Large intestine (tissue), 3 donors: Measurements from ENCODE around the gene TMEM33. TPM values are rescaled to one million over a fixed set of nuclear protein-coding genes. Genes with fewer than 3 reads are reported as not detected.
"Not testable (repeated sequence)": the region's sequence is repeated elsewhere in the genome, so short reads cannot be mapped to it uniquely, and the experiment has no call there.

Source experiments
- DNase-seq, 2 donors: peaks; one replicate each; pipeline versions ENCODE4 v3.0.0 to v3.0.0-alpha.2; 2013
- H3K27ac ChIP-seq: one replicate; pipeline ENCODE4 v1.5.1; 2013; ENCODE audit warnings: low read length
- H3K27me3 ChIP-seq: 2 replicates; pipeline ENCODE4 v1.6.1; 2013; ENCODE audit warnings: low read length; ENCODE audit not compliant: control insufficient read depth, insufficient read depth
- H3K36me3 ChIP-seq: 2 replicates; pipeline ENCODE4 v1.6.1; 2013; ENCODE audit warnings: low read length; ENCODE audit not compliant: control insufficient read depth, insufficient read depth
- H3K4me1 ChIP-seq: one replicate; pipeline ENCODE4 v1.6.1; 2013; ENCODE audit warnings: low read length; ENCODE audit not compliant: control insufficient read depth, insufficient read depth
- H3K4me3 ChIP-seq: one replicate; pipeline ENCODE4 v1.5.1; 2013; ENCODE audit warnings: low read length
- H3K9me3 ChIP-seq: one replicate; pipeline ENCODE4 v1.6.1; 2013; ENCODE audit warnings: mild to moderate bottlenecking, low read depth, low read length, moderate library complexity; ENCODE audit not compliant: control insufficient read depth
- WGBS: methylation state at CpG from one replicate; pipeline ENCODE4 v1.1.5; 2013; ENCODE audit warnings: low lambda C conversion rate; ENCODE audit not compliant: insufficient coverage; 5-methylcytosine and 5-hydroxymethylcytosine counted together
- polyA plus RNA-seq: library from polyadenylated mRNA; unstranded; fragments of 120-200 nt; gene quantifications from one replicate; pipeline ENCODE4 v1.2.1, GENCODE V29; 2013

The TMEM33 gene
- polyA plus RNA-seq, 1 donor, result 37.1 TPM

DNA sequence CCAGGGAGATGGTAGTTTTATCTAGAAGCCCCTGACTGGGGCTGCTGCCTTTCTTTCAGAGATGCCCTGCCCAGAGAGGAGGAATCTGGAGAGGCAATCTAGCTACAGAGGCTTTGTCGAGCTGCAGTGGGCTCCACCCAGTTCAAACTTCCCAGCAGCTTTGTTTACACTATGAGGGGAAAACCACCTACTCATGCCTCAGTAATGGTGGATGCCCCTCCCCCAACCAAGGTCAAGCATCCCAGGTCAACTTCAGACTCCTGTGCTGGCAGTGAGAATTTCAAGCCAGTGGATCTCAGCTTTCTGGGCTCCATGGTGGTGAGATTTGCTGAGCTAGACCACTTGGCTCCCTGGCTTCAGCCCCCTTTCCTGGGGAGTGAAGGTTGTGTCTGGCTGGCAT lies 26.1 kb upstream of the TMEM33 start:
- H3K27ac ChIP-seq, H3K4me1 ChIP-seq, H3K9me3 ChIP-seq, H3K36me3 ChIP-seq, DNase-seq, H3K27me3 ChIP-seq, H3K4me3 ChIP-seq: not testable (repeated sequence)
- WGBS, result no CpG with 5 or more reads among the region's 1 CpG

GRCh38 chr4:41912546-41912945 lies 22.7 kb upstream of the TMEM33 start:
- H3K4me1 ChIP-seq, result no peaks in the 10 kb centered on the region
- no peaks in the 10 kb centered on the region for H3K9me3 ChIP-seq
- no peaks in the 10 kb centered on the region for H3K36me3 ChIP-seq
- no peaks in the 10 kb centered on the region for H3K27me3 ChIP-seq
- H3K27ac ChIP-seq, result no peak overlapping the region
- 100% methylated on average over 2 of the region's 5 CpGs for WGBS
- no peak for DNase-seq
- H3K4me3 ChIP-seq, result no peak overlapping the region

DNA sequence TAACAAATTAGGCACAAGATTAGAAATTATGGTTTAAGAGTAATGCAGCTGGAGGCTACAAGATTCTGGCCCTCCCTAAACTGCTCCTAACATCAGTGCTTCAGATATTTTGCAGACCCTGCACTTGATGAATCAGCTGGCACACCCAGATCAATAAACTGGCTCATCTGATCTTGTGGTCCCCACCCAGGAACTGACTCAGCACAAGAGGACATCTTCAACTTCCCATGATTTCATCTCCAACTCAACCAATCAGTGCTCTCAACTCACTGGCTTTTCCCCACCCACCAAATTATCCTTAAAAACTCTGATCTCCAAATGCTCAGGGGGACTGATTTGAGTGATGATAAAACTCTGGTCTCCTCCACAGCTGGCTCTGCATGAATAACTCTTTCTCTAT lies 21.7 kb upstream of the TMEM33 start:
- Histone ChIP-seq H3K27me3 (no peaks in the 10 kb centered on the region), H3K27ac (no peak overlapping the region), H3K4me1 (no peaks in the 10 kb centered on the region), H3K4me3 (no peak overlapping the region), H3K36me3 (no peaks in the 10 kb centered on the region), H3K9me3 (no peaks in the 10 kb centered on the region)
- no peak for DNase-seq

GRCh38 chr4:41918278-41918677 lies 17.0 kb upstream of the TMEM33 start:
- 60% methylated on average over 1 of the region's 2 CpGs for WGBS
- H3K4me3 ChIP-seq, result no peak overlapping the region
- no peaks in the 10 kb centered on the region for H3K27me3 ChIP-seq
- no peak for DNase-seq
- H3K36me3 ChIP-seq, result no peaks in the 10 kb centered on the region
- no peaks in the 10 kb centered on the region for H3K4me1 ChIP-seq
- no peak overlapping the region for H3K27ac ChIP-seq
- H3K9me3 ChIP-seq, result peaks cover 4% of the 10 kb centered on the region

DNA sequence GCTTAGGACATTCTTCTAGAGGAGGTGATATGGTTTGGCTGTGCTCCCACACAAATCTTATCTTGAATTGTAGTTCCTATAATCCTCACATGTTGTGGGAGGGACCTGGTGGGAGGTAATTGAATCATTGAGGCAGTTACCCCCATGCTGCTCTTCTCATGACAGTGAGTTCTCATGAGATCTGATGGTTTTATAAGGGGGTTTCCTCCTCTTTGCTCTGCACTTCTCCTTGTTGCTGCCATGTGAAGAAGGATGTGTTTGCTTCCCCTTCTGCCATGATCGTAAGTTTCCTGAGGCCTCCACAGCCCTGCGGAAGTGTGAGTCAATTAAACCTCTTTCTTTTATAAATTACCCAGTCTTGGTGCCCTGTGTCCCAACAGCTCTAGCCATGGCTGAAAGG lies 14.8 kb upstream of the TMEM33 start:
- H3K36me3 ChIP-seq, H3K9me3 ChIP-seq, H3K4me3 ChIP-seq, DNase-seq, H3K4me1 ChIP-seq, H3K27ac ChIP-seq, H3K27me3 ChIP-seq: not testable (repeated sequence)
- no CpG with 5 or more reads among the region's 2 CpGs for WGBS

GRCh38 chr4:41921476-41921875 lies 13.8 kb upstream of the TMEM33 start:
- no peaks in the 10 kb centered on the region for H3K4me1 ChIP-seq
- H3K27me3 ChIP-seq, result no peaks in the 10 kb centered on the region
- no peak for DNase-seq
- no CpG with 5 or more reads among the region's 4 CpGs for WGBS
- H3K4me3 ChIP-seq, result no peak overlapping the region
- no peak overlapping the region for H3K27ac ChIP-seq
- H3K36me3 ChIP-seq, result no peaks in the 10 kb centered on the region
- H3K9me3 ChIP-seq, result peaks cover 4% of the 10 kb centered on the region

DNA sequence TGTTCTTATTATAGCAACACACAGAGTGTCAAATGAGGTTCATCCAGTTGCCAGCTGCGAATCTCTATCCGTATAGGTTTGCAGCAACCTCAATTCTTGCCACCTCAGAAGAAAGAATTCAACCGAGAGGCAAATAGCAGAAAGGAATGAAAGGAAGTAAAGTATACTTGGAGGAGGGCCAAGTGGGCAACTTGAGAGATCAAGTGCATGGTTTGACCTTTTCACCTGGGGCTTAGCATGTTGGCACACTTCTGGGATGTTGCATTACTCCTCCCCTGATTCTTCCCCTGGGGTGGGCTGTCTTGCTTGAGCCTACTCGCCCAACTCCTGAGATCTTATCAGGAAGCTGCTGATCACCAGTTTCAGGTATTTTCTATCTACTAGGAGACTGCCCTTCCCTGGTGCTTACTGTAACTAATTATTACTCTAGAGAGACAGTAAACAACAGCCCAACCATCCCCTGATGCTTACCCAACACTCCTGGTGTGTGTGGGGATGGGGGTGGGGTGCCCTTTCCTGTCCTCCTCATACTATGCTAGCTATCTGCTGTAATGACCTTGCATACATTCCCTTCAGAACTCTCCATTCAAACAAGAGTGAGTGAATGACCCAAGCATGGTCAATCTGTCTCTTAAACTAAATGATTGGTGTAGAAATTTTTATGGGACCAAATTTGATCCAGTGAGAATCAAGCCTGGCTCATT lies 7.3 kb upstream of the TMEM33 start:
- Histone ChIP-seq H3K4me1 (no peaks in the 10 kb centered on the region), H3K27ac (no peak overlapping the region), H3K9me3 (no peaks in the 10 kb centered on the region), H3K27me3 (peaks cover 10% of the 10 kb centered on the region), H3K4me3 (no peak overlapping the region), H3K36me3 (no peaks in the 10 kb centered on the region)
- no CpG with 5 or more reads among the region's 4 CpGs for WGBS
- no peak for DNase-seq

DNA sequence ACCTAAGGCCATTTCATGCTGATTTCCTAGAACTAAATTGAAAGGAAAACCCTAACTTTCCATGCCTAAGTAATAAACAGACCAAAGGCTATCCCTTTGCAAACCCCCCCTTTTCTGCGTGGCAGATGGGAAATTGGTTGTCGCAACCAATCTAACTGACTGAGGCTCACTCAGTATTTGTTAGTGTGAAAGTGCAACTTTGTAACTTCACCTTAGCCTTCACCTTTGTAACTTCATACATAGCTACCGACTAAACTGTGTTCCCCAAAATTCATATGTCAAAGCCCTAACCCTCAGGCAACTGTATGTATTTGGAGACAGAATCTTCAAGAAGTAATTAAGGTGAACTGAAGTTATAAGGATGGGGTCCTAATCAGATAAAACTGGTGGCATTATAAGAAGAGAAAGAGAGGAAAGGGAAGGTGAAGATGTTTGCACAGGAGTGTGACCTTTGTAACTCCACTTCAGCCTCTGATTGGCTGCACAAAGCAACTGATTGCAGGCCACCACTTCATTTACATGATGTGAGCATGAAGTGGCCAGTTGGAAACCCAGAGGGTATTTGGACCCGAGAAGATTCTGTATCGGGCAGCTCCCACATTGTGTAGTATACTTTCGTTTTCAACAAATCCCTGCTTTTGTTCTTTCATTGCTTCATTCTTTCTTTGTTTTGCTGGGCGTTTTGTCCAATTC lies 4.9 kb upstream of the TMEM33 start:
- 95% methylated on average over 2 of the region's 7 CpGs for WGBS
- Histone ChIP-seq H3K36me3 (no peaks in the 10 kb centered on the region), H3K27me3 (peaks cover 10% of the 10 kb centered on the region), H3K9me3 (no peaks in the 10 kb centered on the region), H3K27ac (no peak overlapping the region), H3K4me1 (no peaks in the 10 kb centered on the region), H3K4me3 (no peak overlapping the region)
- DNase-seq, result no peak

- Histone ChIP-seq H3K4me3 (no peak overlapping the region), H3K4me1 (peaks cover 11% of the 10 kb centered on the region), H3K27ac (no peak overlapping the region), H3K9me3 (no peaks in the 10 kb centered on the region), H3K36me3 (no peaks in the 10 kb centered on the region), H3K27me3 (peaks cover 10% of the 10 kb centered on the region)
- WGBS, result no CpG with 5 or more reads among the region's 3 CpGs
- no peak for DNase-seq
Observed at GRCh38 chr4:41932988-41933387, 2.2 kb upstream of the TMEM33 start.

DNA sequence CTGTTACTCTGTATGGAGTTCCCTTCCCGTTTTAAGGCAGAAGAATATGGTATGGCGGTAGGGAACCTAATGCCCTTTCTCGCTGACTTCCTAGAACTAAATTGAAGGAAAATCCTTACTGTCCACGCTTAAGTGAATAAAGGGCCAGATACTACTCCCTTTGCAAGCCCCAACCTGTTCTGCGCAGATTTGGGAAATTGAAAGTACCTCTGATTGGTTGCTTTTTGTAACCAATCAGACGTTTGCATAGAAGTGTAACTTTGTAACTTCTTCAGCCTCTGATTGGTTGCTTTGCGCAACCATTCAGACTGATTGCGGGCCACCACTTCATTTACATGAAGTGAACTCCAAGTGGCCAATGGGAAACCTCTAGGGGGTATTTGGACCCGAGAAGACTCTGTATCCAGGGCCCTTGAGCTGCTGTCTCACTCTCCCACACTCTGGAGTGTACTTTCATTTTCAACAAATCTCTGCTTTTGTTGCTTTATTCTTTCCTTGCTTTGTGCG lies 1.2 kb upstream of the TMEM33 start:
- Histone ChIP-seq H3K36me3 (peaks cover under 1% of the 10 kb centered on the region), H3K9me3 (no peaks in the 10 kb centered on the region), H3K27ac (no peak overlapping the region), H3K27me3 (peaks cover 8% of the 10 kb centered on the region), H3K4me1 (peaks cover 11% of the 10 kb centered on the region), H3K4me3 (no peak overlapping the region)
- 92% methylated on average over 2 of the region's 10 CpGs for WGBS
- no peak for DNase-seq

DNA sequence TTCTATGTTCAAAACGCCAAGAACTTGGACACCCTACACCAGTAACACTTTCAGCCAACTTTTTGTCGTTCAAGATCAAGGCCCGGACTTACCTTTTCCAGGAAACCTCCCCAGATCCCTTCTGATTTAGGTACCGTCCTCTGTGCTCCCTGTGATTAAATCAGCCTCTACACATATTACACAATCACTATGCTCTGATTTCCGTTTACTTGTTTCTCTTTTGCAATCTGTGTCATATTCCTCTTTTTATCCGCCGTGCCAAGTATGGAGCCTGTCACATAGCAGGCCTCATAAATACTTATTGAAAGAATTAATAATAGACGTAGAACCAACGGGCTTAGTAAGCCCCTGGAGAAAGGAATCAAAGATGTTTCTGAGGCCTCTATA lies 722 bp upstream of the TMEM33 start:
- H3K36me3 ChIP-seq, result peaks cover 5% of the 10 kb centered on the region
- H3K9me3 ChIP-seq, result no peaks in the 10 kb centered on the region
- 81% methylated on average over 3 of the region's 9 CpGs for WGBS
- DNase-seq, result no peak
- H3K4me3 ChIP-seq, result peak overlapping the region; percentile 70
- H3K27ac ChIP-seq, result no peak overlapping the region
- peaks cover 8% of the 10 kb centered on the region for H3K27me3 ChIP-seq
- H3K4me1 ChIP-seq, result peaks cover 11% of the 10 kb centered on the region
